Epidermal melanocyte (primary cell): ENCODE measurements around the gene FRS3.
"Not testable (repeated sequence)": the region's sequence is repeated elsewhere in the genome, so short reads cannot be mapped to it uniquely, and the experiment has no call there.

ENCODE experiments used
- DNase-seq: peaks from one replicate; pipeline ENCODE4 v3.0.0; 2011; ENCODE audit warnings: low spot score; ENCODE audit not compliant: insufficient read length

FRS3 gene

DNA sequence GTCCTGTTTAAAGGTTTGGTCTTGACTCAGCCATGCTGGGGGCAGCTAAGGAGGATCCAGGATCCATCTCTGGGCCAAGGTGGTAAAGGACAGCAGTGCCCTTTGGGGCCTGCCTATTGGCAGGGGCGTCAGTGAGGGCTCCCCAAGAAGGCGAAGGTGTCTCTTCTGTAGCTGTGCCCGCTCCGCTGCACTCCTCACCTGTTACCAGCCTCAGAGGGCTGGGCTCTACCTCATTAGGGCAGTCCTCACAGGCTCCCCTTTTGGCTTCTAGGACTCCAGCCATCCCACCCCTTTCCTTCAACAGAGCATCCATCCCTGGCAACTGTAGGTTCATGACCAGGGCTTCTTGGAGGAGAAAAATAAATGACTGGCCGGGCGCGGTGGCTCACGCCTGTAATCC, 10.3 kb downstream of the FRS3 start:
- no peak for DNase-seq

DNA sequence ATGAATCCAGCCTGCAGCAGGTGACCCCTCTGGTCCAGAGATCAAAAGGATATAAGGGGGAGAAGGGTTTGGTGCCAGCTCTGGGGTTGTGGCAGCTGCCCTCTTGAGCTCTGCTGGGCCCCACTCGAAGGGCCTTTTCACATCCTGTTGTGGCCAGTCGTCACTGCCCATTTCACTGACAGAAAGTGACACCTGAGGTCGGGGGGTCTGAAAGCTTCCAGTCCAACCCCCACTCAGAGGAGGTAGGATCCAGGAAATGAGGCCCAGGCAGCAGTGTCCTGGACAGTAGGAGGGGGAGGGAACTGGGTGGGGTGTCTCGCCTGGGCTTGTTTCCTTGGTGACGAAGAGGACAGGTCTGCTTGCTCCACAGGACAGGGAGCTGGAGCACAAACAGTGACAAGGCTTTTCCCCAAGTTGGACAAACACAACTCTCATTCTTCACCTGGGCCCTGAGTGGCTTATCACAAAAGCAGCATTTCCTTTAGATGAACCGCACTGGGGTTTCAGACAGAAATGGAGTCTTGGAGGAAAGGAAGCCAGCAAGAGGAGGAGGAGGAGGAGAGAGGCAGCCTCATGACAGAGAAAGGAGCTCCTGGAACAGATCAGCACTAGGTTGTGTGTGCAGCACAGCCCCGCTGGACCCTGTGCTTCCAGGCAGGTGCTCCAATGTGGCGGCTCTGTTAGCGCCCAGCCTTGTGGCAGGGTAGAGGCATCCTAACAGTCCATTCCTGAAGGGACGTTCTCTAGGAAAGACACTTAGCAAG, 11.0 kb downstream of the FRS3 start:
- no peak for DNase-seq

DNA sequence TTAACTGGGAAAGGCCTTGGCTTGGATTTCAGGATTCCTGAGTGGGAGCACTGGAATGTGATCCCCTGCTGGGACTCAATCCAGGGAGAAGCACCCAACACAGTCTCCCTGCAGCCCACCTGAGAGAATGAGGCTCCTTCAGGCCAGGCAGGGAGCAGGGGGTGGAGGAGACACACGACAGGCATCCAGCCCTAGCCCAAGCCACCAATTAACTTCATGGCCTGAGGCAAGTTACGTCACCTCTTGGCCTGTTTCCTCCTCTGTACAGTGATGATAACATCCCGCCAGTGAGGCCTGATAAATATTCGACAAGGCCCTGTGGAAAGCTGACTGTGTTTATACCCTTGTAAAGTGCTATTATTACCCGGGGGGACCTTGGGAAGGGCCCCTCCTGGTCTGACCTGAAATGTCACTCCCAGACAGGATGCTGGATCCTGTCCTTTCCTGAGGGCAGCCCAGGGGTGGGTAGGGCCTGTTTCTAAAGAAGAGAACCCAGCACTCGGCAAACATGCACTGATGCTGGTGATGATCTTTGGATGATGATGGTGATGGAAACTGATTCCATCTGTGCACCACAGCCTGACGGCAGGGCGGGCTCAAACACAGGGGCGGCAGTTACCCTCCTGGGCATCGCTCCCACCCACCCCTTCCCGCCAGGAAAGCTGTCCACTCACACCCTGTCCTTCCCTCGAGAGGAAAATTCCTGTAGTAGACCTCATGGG, 12.4 kb downstream of the FRS3 start:
- peak; percentile 50 for DNase-seq

DNA sequence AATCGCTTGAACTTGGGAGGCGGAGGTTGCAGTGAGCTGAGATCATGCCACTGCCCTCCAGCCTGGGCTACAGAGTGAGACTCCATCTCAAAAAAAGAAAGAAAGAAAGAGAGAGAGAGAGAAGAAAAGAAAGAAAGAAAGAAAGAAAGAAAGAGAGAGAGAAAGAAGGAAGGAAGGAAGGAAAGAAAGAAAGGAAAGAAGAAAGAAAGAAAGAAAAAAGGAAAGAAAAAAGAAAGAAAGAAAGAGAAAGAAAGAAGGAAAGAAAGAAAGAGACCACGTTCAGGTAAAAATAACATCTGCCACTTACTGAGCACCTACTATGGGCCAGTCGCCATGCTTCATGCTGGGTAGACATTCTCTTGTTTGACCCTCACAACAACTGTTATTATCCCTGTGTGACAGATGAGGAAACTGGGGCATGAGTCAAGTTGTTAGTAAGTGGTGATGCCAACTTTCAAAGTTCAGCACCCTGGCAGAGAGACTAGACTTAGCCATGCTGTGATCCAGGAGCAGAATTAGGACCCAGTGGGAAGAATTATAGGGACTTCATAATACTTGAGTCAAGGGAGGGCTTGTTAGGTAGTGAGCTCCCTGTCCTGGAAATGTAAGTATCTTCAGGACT, 13.5 kb downstream of the FRS3 start:
- DNase-seq: not testable (repeated sequence)

DNA sequence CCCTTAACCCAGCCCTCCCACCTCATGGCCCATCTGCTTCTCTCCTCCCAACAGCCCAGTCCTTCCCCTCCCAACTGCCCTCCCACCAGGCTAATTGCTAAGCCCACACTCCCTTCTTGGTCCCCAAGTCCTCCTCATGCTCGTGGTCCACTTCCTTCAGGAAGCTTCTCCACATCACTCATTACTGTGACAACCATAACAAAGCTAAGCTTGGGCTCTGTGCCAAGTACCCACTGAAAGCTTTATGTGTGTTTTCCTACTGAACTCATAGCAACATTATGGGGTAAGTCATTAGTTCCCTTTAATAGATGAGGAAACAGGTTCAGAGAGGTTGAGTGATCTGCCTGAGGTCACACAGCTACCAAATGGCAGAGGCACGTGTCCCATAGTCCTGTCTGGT, 16.2 kb downstream of the FRS3 start:
- no peak for DNase-seq

DNA sequence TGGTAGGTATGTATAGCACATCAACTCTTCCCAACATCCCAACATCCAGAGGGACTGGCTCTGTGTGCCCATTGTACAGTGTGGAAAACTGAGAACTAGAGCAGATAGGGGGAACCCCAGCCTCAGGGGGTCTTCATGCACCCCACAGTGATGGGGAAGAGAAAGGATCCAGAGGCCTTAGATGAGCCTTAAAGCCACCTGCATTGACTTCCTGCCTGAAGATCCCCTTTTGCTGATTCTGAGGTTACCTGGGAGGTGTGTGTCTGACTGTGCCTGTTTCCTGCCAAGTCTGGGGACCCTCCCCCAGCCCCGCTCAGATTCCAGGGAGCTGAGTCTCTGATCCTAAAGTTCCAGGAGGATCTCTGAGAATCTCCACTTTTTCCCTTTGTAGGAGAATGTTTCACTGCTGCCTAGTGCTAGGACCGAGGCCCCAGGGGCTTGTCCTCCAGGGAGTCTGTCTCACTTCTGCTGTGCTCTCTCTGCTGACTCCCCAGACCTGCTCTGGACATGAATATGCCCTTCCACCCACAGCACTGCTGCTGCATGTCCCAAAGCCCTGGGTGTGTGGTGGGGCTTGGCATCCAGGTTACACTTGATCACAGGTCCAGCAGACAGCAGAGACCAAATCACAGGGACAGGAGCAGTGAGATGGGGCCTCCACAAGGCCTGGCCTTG, 19.7 kb downstream of the FRS3 start:
- DNase-seq: no peak

DNA sequence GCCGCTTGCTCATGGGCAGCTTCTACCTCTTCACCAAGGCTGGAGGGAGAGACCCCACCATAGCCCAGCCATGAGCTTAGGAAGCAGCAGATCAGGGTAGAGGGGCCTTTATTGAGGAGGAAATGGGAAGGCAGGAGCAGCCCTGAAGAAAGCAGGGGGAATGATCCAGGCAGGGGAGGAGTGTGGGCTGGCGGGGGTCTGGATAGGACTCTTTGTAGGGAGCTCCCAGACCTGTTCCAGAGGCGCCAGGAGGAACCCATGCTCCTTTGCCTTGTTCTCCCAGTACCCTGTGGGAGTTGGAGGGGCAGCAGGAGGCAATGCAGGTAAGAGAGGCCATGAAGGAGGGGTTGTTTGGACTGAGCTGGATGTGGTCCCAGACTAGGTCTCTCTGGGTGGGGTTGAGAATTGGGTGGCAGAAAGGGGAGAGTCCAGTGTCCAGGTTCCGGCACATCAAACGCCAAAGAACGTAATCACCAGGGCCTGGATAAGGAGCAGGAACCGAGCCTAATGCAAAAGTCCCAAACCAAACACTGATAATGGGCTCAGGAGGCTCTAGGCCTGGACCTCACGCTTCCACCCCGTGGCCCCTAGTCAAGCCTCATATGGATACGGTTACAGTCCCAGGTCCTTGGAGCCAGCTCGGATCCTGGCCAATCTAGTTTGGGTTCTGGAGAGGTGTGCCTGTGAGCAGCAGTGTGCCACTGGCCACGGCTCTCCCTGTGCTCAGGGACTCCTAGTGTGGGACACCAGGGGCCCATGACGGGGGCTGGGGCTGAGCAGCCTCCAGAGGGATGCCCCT, 20.4 kb downstream of the FRS3 start:
- DNase-seq: no peak

DNA sequence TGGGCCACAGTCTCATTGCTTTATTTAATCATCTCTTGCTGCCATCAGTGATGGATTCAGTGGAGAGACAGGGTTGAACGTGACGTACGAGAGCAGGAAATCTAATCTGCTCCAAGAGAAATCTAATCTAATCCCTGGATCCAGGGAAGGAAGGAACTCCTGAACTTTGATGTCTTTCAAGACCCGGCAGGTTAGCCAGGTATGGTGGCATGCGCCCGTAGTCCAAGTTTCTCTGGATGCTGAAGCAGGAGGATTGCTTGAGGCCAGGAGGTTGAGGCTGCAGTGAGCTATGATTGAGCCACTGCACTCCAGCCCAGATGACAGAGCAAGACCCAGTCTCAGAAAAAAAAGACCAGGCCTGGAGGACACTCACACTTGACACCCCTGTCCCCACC, 21.1 kb downstream of the FRS3 start:
- DNase-seq: no peak

DNA sequence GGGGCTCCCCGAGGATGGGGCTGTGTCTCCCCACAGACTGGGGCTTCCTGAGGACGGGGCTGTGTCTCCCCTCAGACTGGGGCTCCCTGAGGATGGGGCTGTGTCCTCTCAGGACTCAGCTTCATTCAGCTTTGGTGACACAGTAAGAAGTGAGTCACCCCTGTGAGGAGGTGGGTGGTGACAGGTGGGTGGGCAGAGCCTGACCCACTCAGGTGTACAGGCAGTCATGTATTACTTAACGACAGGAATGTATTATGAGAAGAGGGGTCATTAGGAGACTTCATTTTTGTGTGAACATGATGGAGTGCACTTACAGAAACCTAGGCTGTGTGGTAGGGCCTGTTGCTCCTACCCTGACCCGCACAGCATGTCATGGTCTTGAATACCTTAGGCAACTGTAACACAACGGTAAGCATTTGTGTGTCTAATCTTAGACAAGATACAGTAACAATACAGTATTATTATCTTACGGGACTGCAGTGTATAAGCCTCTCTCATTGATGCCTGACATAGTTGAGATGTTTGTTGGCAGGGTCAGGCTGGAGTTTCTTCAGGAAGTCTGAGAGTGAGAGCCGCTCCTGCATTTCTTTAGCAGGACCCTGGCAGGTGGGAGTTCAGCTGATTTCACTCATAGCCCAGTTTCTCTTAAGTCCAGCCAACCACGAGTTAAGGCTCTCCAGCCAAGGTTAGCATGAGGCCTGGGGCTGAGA, 21.6 kb downstream of the FRS3 start:
- DNase-seq: no peak

DNA sequence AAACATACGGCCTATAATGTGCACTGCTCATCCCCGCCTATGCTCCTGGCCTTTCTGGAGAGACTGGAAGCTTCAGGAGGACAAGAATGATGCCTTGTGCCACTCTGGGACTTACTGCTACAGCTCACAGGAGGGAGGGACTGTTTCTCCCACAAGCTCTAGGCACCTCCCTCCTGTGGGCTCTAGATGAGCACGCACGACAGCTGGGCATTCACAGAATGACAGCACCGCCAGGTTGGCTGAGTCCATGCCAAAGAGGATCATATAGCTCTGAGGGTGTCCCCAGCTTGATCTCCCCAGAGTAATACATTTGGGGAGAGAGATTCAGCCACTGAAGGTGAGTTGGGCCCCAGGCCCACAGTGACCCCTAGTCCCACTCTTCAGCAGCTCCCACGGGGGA, 22.4 kb downstream of the FRS3 start:
- DNase-seq: no peak

DNA sequence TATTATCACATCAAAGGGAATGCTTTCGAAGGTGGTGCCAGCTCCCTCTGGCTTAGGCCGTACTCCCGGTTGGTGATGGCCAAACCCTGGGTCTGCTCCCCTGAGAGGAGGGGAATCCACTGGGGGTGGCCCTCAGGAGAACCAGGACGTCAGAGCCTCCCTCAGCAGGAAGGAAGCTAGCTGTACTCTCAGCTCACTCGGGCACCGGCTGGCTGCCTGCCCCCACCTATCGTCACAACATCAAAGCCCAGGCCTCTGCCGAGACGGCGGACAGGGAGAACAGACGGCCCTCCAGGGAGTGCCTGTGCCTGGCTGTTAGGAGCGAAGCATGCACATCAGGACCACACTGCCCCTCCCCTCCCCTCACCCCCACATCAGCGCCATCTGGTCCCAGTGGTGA, 23.3 kb downstream of the FRS3 start:
- no peak for DNase-seq

DNA sequence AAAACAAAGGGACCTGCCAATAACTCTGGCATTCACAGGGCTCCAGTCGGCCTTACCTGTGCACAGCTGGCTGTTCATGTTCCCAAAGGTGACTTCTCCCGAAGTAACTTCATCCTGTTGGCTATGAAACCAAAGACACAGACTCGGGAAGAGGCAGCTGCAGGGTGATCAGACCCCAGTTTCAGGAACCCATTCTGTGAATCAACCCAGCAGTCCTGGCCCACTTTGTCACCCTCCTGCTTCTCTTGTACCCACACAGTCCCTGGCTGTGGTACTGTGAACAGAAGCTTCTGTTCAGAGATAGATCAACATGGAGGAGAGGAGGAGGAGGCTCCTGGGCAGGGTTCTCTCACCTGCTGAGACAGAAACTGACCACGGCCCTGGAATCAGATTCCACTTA, 23.8 kb downstream of the FRS3 start:
- no peak for DNase-seq

DNA sequence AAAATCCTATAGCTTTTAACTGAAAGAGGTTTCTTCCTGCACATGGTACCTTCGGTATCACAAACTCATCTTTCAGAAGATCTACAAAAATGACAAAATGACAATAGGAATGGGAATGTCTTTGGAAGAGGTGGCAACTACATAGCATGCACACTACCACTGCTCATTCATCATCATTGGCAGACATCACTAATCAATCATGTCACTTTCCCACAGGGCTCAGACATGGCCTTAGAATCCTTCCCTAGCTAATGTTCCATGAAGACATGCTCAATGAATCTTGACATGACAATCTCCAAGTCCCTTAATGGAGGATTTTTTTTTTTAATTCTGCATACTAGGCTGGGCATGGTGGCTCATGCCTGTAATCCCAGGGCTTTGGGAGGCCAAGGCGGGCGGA, 29.3 kb downstream of the FRS3 start:
- no peak for DNase-seq

DNA sequence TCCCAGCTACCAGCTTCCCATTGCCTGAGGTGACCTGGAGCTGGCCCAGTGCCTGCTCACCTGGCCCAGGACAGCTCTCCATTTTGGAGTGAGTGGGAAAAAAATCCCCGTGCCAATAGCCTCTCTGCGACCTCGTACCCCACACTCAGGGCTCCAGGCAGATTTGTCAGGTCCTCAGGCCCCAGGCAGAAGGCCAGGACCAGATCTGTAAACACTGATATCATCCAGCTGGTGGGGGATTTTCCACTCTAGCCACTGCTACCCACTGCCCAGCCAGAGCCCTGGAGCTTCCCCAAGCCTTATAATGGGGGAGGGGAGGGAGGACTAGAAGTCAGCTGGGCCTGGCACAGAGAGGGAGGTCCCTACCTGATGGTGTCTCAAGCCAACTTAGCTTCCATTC, 31.2 kb downstream of the FRS3 start:
- no peak for DNase-seq

DNA sequence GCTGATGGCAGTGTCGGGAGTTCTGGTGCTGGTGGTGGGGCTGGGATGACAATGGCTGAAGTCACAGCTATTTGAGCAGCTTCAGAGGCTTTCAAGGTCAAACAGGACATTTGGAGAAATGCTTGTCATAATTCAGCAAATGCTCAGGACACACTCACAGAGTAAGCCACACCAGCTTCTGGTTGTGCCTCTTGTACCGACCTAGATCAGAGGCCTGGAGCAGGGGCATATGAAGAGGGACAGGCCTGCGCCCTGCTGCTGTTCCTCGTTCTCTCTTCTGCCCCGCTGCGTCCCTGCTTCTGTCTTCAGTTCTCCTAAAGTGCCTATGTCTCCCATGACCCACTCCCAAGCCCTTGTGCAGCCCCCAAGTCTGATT, 31.6 kb downstream of the FRS3 start:
- no peak for DNase-seq

DNA sequence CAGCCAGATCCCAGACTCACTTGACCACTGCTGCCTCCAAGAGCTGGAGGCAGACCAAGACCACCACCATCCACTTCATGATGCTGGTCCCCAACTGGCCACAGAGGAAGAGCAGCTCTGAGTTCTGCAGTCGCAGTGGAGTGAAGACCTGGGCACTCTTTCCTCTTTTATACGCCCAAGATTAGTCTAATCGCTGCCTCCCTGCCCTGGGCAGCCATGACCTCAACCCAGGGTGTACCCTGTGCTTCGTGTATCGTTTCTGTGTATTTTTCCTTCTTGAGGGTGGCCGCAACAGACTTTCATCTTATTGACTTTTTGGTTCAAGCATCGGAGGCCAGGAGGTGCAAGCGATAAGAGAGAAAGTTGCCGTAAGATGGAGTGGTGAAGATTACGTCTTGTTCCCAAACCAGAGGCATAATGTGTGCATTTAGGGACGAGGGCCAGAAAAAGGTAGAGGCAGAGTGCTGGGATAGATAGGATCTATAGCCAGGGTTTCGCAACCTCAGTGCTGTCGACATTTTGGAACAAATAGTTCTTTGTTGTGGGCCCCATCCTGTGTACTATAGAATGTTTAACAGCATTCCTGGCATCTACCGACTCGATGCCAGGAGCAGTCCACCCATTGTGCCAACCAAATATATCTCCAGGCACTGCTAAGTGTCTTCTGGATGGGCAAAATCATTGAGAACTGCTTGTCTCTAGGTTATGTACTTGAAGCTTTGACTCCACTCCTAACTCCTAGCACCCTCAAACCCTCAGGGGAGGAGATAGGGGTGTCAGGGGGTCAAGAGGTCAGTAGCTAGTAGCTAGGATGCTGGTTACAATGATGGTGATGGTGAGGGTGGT, 32.2 kb downstream of the FRS3 start, which contains the start of gene PGC:
Gene PGC (minus strand): TSS at position 142 of the 846 bp plus-strand sequence. CDS start 63 bp downstream, at position 79.
- no peak for DNase-seq

DNA sequence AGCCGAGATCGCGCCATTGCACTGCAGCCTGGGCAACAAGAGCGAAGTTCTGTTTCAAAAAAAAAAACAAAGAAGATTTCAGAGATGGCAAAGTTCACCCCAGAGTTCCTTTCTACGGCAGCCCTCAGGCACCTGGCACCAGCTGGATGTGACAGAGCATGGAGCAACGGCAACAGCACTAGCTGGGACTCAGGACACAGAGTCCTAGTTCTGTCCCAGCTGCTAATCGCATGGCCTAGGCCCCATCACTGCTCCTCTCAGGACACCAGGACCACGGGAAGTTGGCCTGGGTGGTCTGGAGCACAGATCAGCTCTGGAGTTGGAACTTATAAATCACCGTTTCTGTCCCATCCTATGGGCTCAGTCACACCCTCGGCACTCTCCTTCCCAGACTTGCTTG, 33.6 kb downstream of the FRS3 start:
- DNase-seq: no peak

DNA sequence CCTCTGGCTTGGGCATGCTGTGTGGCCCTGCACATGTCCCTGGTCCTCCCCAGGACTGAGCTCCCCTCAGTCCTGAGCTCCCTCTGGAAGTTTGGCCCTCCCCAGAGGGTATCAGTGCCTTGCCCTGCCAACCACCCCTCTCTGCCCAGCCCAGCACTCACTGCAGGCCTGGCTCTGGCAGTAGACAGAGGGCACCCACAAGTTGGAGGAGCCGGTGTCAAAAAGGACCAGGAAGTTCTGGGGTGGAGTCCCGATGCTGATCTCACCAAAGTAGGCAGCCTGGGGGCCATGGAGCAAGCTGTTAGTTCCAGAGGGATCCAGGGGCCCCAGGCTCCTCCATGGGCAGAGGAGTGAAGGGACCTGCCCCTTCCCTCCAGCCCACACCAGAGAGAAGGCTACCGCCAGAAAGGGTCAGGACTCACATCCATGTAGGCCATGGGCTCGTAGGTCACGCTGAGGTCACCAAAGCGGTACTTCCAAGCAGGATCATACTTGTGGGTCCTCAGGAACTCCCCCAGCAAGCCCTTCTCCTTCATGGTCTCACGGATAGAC, 35.4 kb downstream of the FRS3 start:
- DNase-seq: no peak
